Daoy (cell line): ENCODE data around the gene PM20D2. TPM values are rescaled to one million over a fixed set of nuclear protein-coding genes. Genes with fewer than 3 reads are reported as not detected.

Experiments
- DNase-seq: peaks from one replicate; pipeline ENCODE4 v3.0.0-alpha.2; 2015; ENCODE audit warnings: low read depth
- total RNA-seq: library from RNA; depleted of rRNA; stranded (reverse); fragments of >200 nt; shearing (Covaris generic); gene quantifications from 2 replicates; pipeline ENCODE4 v1.2.3, GENCODE V29; 2014; rRNA removed

The PM20D2 gene
- total RNA-seq, 1 experiment from 2014 or later, result 15.5 TPM

GRCh38 chr6:89204096-89204495 is 58.2 kb downstream of the PM20D2 start:
- DNase-seq, result no peak

- DNase-seq, result no peak
These were observed 60.0 kb downstream of the PM20D2 start for GRCh38 chr6:89205819-89206218.

- DNase-seq, result no peak
These were observed 62.7 kb downstream of the PM20D2 start for GRCh38 chr6:89208551-89208950.

DNA sequence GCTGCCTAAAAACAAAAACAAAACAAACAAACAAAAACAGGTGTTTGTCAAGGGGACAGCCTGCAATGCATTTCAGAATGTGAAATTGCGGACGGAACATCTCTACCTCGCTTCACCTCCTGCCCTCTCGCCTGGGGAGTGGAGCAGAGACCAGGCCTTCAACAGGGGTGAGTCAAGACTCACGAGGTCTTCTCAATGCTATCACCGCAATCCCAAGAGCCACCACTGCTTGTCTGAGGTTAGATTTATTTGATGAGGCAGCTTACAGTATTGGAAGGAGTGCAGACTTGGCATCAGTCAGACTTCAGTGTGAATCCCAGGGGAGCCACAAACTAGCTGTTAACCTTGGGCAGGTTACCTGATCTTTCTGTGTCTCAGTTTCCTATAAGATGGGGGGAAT is 63.6 kb downstream of the PM20D2 start:
- no peak for DNase-seq

DNA sequence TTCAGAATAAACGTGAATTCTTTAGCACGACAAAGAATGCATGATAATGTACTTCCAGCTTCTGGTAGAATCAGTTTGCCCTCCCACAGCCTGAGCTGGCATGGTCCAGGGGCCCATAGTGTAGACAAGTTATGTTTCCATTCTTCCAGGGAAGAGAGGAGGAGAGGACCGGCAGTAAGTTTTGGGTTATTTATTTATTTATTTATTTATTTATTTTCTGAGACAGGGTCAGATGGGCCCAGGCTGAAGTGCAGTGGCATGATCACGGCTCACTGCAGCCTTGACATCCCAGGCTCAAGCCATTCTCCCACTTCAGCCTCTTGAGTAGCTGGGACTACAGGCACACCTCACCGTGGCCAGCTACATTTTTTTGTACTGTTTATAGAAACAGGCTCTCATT is 66.6 kb downstream of the PM20D2 start:
- DNase-seq, result no peak

DNA sequence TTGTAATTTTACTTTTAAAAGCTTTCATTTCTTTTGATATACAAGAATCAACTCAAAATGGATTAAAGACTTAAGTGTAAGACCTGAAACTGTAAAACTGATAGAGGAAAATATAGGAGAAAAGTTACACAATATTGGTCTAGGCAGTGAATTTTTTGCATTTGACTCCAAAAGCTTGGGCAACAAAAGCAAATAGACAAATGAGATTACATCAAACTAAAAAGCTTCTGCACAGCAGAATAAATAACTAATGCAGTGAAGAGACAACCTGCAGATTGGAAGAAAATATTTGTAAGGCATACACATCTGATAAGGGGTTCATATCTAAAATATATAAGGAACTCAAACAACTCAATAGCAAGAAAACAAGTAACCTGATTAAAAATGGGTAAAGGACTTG is 68.3 kb downstream of the PM20D2 start:
- no peak for DNase-seq

Other genes starting within 250 kb of the PM20D2 start
- gene RNGTT, start 182.4 kb upstream of the PM20D2 start, total RNA-seq, result 30.8 and 43.9 TPM in 2 replicates
- gene PNRC1, start 65.3 kb upstream of the PM20D2 start, total RNA-seq, result 9.8 and 14.8 TPM in 2 replicates
- gene SRSF12, start 28.0 kb upstream of the PM20D2 start, total RNA-seq, result 0.36 and 0.51 TPM in 2 replicates
- not detected in 2 replicates for gene GABRR1, start 71.3 kb downstream of the PM20D2 start, total RNA-seq
- gene GABRR2, start 169.2 kb downstream of the PM20D2 start, total RNA-seq, result not detected in 2 replicates
- 19.5 and 24.7 TPM in 2 replicates for gene UBE2J1, start 206.7 kb downstream of the PM20D2 start, total RNA-seq